Uterus (tissue), 4 donors: ENCODE data around the gene COL23A1. TPM values are rescaled to one million over a fixed set of nuclear protein-coding genes. Genes with fewer than 3 reads are reported as not detected.

Experiments used
- DNase-seq, 2 donors: peaks; one replicate each; pipeline ENCODE4 v3.0.0-alpha.2; 2019 to 2020
- H3K27ac ChIP-seq, 2 donors: fragments of 200-600 bp; sonication (generic); 1 replicate in 1 of 2; 2 replicates in 1 of 2; pipeline ENCODE4 v1.5.1; 2016 to 2018
- H3K27me3 ChIP-seq, 2 donors: fragments of 200-600 bp; sonication (generic); one replicate each; pipeline ENCODE4 v1.5.1; 2018 to 2019; ENCODE audit warnings: control low read depth in 1 of 2
- H3K36me3 ChIP-seq, 2 donors: fragments of 200-600 bp; sonication (generic); one replicate each; pipeline ENCODE4 v1.5.1; 2019; ENCODE audit warnings: control low read depth in 1 of 2
- H3K4me1 ChIP-seq, 2 donors: fragments of 200-600 bp; sonication (generic); one replicate each; pipeline ENCODE4 v1.5.1; 2018 to 2019; ENCODE audit warnings: control low read depth in 1 of 2
- H3K4me3 ChIP-seq, 2 donors: fragments of 200-600 bp; sonication (generic); 1 replicate in 1 of 2; 2 replicates in 1 of 2; pipeline ENCODE4 v1.5.1; 2018 to 2019; ENCODE audit warnings: mild to moderate bottlenecking in 1 of 2
- H3K9me3 ChIP-seq, 2 donors: fragments of 200-600 bp; sonication (generic); one replicate each; pipeline ENCODE4 v1.5.1; 2019; ENCODE audit warnings: control low read depth in 1 of 2
- CTCF ChIP-seq, 4 experiments: fragments of 200-600 bp in 2 of 4; fragments of 450-650 bp in 2 of 4; sonication (generic) in 2 of 4; IDR thresholded peaks; one replicate each; pipeline ENCODE4 v1.5.1; 2016 to 2019; ENCODE audit warnings: antibody characterized with exemption in 4 of 4, mild to moderate bottlenecking in 2 of 4, moderate library complexity in 1 of 4
- POLR2A ChIP-seq, 2 donors: fragments of 450-650 bp; IDR thresholded peaks; one replicate each; pipeline ENCODE4 v1.6.1; 2016; ENCODE audit warnings: antibody characterized with exemption in 2 of 2, mild to moderate bottlenecking in 1 of 2, moderate library complexity in 1 of 2
- intact Hi-C: fragments of 100-400 bp; cut with DNase I; formaldehyde crosslinking; loops from one replicate; pipeline ENCODE4 v1.15.1; 2023; ENCODE audit warnings: low total_unique reads
- total RNA-seq, 4 donors: library from RNA; depleted of rRNA in 3 of 4; stranded (reverse); fragments of >200 nt in 3 of 4; gene quantifications; one replicate each; pipeline versions ENCODE4 v1.1.0 to v1.2.4, GENCODE V29; 2014 to 2023
- donor health status: DM: yes; HTN: yes; CAD: no.

Gene COL23A1
- total RNA-seq, 4 donors from 2014 or later, result 0.85 to 7.6 (median 2.0) TPM; not detected in 1

GRCh38 chr5:178223196-178223773 lies 366.9 kb downstream of the COL23A1 start:
- no peak overlapping the region for H3K4me3 ChIP-seq
- TF ChIP-seq POLR2A (IDR thresholded peaks at IDR 0.05), result no peak
- H3K27ac ChIP-seq, result no peak overlapping the region
- intact Hi-C loops, result no loop called here
- no peaks in the 10 kb centered on the region for H3K9me3 ChIP-seq
- H3K36me3 ChIP-seq, result no peaks in the 10 kb centered on the region
- H3K27me3 ChIP-seq, result no peaks in the 10 kb centered on the region
- H3K4me1 ChIP-seq, result no peaks in the 10 kb centered on the region
- DNase-seq, result no peak

- DNase-seq, result no peak
- Histone ChIP-seq H3K36me3 (no peaks in the 10 kb centered on the region), H3K9me3 (no peaks in the 10 kb centered on the region), H3K4me1 (no peaks in the 10 kb centered on the region), H3K27ac (no peak overlapping the region), H3K27me3 (no peaks in the 10 kb centered on the region), H3K4me3 (no peak overlapping the region)
- intact Hi-C loops, result no loop called here
- TF ChIP-seq CTCF (IDR thresholded peaks at IDR 0.05) (no peak), POLR2A (IDR thresholded peaks at IDR 0.05) (no peak)
These were observed 367.9 kb downstream of the COL23A1 start for GRCh38 chr5:178222292-178222691.

GRCh38 chr5:178221853-178222252 lies 368.3 kb downstream of the COL23A1 start:
- no peaks in the 10 kb centered on the region for H3K4me1 ChIP-seq
- TF ChIP-seq POLR2A (IDR thresholded peaks at IDR 0.05) (no peak), CTCF (IDR thresholded peaks at IDR 0.05) (no peak)
- no peaks in the 10 kb centered on the region for H3K9me3 ChIP-seq
- H3K27me3 ChIP-seq, result no peaks in the 10 kb centered on the region
- H3K36me3 ChIP-seq, result no peaks in the 10 kb centered on the region
- intact Hi-C loops, result no loop called here
- DNase-seq, result no peak
- H3K4me3 ChIP-seq, result no peak overlapping the region
- no peak overlapping the region for H3K27ac ChIP-seq

GRCh38 chr5:178221282-178221681 lies 368.9 kb downstream of the COL23A1 start:
- H3K27ac ChIP-seq, result no peak overlapping the region
- H3K4me1 ChIP-seq, result no peaks in the 10 kb centered on the region
- no peak for TF ChIP-seq POLR2A (IDR thresholded peaks at IDR 0.05)
- no peak for TF ChIP-seq CTCF (IDR thresholded peaks at IDR 0.05)
- no peaks in the 10 kb centered on the region for H3K36me3 ChIP-seq
- DNase-seq, result no peak
- H3K27me3 ChIP-seq, result no peaks in the 10 kb centered on the region
- no peaks in the 10 kb centered on the region for H3K9me3 ChIP-seq
- no peak overlapping the region for H3K4me3 ChIP-seq
- intact Hi-C loops, result no loop called here

GRCh38 chr5:178218827-178219226 lies 371.4 kb downstream of the COL23A1 start:
- TF ChIP-seq CTCF (IDR thresholded peaks at IDR 0.05) (no peak), POLR2A (IDR thresholded peaks at IDR 0.05) (no peak)
- Histone ChIP-seq H3K27me3 (no peaks in the 10 kb centered on the region), H3K36me3 (no peaks in the 10 kb centered on the region), H3K27ac (no peak overlapping the region), H3K4me3 (no peak overlapping the region), H3K9me3 (no peaks in the 10 kb centered on the region), H3K4me1 (no peaks in the 10 kb centered on the region)
- intact Hi-C loops, result no loop called here
- no peak for DNase-seq
